ENCODE measurements around the gene SPCS2. TPM values are rescaled to one million over a fixed set of nuclear protein-coding genes. Genes with fewer than 3 reads are reported as not detected.
"Not testable (repeated sequence)": the region's sequence is repeated elsewhere in the genome, so short reads cannot be mapped to it uniquely, and the experiment has no call there.

The SPCS2 gene
- total and polyA plus RNA-seq, 3 experiments from 2014 or later: 150 to 273 (median 151) TPM

- H3K4me3 Mint-ChIP-seq: peak overlapping the region in 1 of 7 donors; percentile 26
- H3K27me3 ChIP-seq (ENCODE audit: insufficient read depth, low read length, poor library complexity, severe bottlenecking): no peaks in the 10 kb centered on the region
- no peaks in the 10 kb centered on the region for H3K36me3 ChIP-seq (ENCODE audit: insufficient read depth, low read length)
- peak overlapping the region in 4 of 8 donors; percentile 7 to 47 (median 21) for H3K27ac Mint-ChIP-seq
- ChIA-PET POLR2A (no interaction called here), CTCF (no interaction called here)
- H3K9me3 ChIP-seq (ENCODE audit: low read length): no peaks in the 10 kb centered on the region
- peaks cover 0 to 16% (median 6%) of the 10 kb centered on the region in 3 donors for H3K36me3 Mint-ChIP-seq
- H3K4me1 ChIP-seq (ENCODE audit: insufficient read depth, low read length): peaks cover 9% of the 10 kb centered on the region
- peaks cover 6 to 14% (median 6%) of the 10 kb centered on the region in 3 donors for H3K4me1 Mint-ChIP-seq
- no peaks in the 10 kb centered on the region for H3K27me3 Mint-ChIP-seq
- no peak overlapping the region for H3K4me3 ChIP-seq (ENCODE audit: low read length)
- DNase-seq: no peak
- H3K27ac ChIP-seq (ENCODE audit: low read depth, low read length): no peak overlapping the region
- no peaks in the 10 kb centered on the region for H3K9me3 Mint-ChIP-seq
These were observed 35.7 kb downstream of the SPCS2 start for GRCh38 chr11:74984730-74985129.

GRCh38 chr11:74988541-74989259, 39.6 kb downstream of the SPCS2 start, which contains the start of gene NEU3:
Gene NEU3 (plus strand): TSS chr11:74988933. CDS start chr11:74989061, 128 bp downstream.
- ChIA-PET CTCF (interaction anchor here (1.1 to 1.5 kb wide), 2 partner anchors 16 to 59 kb away, joined by 4 read pairs; no protein-coding TSS in a partner anchor), POLR2A (interaction anchor here (0.6 to 2.0 kb wide), 5 partner anchors 28 to 1200 kb away, joined by 3 to 8 read pairs (median 7); partner anchors contain the start of genes LIPT2, SPCS2 and XRRA1)
- Mint-ChIP-seq H3K4me1 (peaks cover 24 to 39% (median 32%) of the 10 kb centered on the region in 3 donors), H3K4me3 (peak within 1 kb of the TSS; percentile 92 to 98 (median 93)), H3K36me3 (peaks cover 0 to 7% (median 4%) of the 10 kb centered on the region in 3 donors), H3K9me3 (no peaks in the 10 kb centered on the region), H3K27ac (peak within 1 kb of the TSS; percentile 72 to 97 (median 90)), H3K27me3 (no peaks in the 10 kb centered on the region)
- Histone ChIP-seq H3K27ac (ENCODE audit: low read depth, low read length) (peak within 1 kb of the TSS; percentile 74), H3K9me3 (ENCODE audit: low read length) (no peaks in the 10 kb centered on the region), H3K36me3 (ENCODE audit: insufficient read depth, low read length) (no peaks in the 10 kb centered on the region), H3K4me1 (ENCODE audit: insufficient read depth, low read length) (peaks cover 22% of the 10 kb centered on the region), H3K27me3 (ENCODE audit: insufficient read depth, low read length, poor library complexity, severe bottlenecking) (no peaks in the 10 kb centered on the region), H3K4me3 (ENCODE audit: low read length) (peak within 1 kb of the TSS; percentile 78)
- peak; percentile 74 to 88 (median 79) for DNase-seq

DNA sequence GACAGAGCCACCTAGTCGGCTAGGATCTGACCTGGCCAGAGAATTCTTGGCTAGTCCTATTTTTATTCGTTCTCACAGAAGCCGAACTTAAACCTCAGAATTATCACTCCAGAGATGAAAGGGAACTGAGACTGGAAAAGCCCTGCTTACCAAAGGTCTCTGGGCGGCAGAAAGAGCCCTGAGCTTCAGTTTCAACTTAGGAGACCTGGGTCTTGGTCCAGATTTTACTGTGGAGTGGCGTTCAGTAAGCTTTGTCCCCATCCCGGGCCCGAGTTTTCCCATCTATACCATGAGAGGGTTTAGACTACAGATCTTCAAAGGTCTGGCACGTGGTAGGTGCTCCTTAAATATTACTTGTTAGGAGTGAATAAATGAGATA, 40.2 kb downstream of the SPCS2 start:
- H3K4me3 ChIP-seq (ENCODE audit: low read length): peak overlapping the region; percentile 78
- peak overlapping the region; percentile 72 to 97 (median 90) for H3K27ac Mint-ChIP-seq
- no peaks in the 10 kb centered on the region for H3K27me3 Mint-ChIP-seq
- H3K4me3 Mint-ChIP-seq: peak overlapping the region; percentile 92 to 98 (median 93)
- peak in 1 of 5 donors; percentile 2 for DNase-seq
- H3K9me3 Mint-ChIP-seq: no peaks in the 10 kb centered on the region
- ChIA-PET CTCF (interaction anchor here (1.5 kb wide), 1 partner anchor 15 kb away, joined by 4 read pairs; no protein-coding TSS in a partner anchor), POLR2A (interaction anchor here (0.6 to 2.0 kb wide), 3 partner anchors 28 to 441 kb away, joined by 3 to 8 read pairs (median 7); partner anchors contain the start of genes SPCS2 and XRRA1)
- peak overlapping the region; percentile 74 for H3K27ac ChIP-seq (ENCODE audit: low read depth, low read length)
- no peaks in the 10 kb centered on the region for H3K27me3 ChIP-seq (ENCODE audit: insufficient read depth, low read length, poor library complexity, severe bottlenecking)
- H3K4me1 Mint-ChIP-seq: peaks cover 24 to 39% (median 32%) of the 10 kb centered on the region in 3 donors
- peaks cover 22% of the 10 kb centered on the region for H3K4me1 ChIP-seq (ENCODE audit: insufficient read depth, low read length)
- H3K9me3 ChIP-seq (ENCODE audit: low read length): no peaks in the 10 kb centered on the region
- H3K36me3 Mint-ChIP-seq: peaks cover 0 to 12% (median 4%) of the 10 kb centered on the region in 3 donors
- H3K36me3 ChIP-seq (ENCODE audit: insufficient read depth, low read length): no peaks in the 10 kb centered on the region

DNA sequence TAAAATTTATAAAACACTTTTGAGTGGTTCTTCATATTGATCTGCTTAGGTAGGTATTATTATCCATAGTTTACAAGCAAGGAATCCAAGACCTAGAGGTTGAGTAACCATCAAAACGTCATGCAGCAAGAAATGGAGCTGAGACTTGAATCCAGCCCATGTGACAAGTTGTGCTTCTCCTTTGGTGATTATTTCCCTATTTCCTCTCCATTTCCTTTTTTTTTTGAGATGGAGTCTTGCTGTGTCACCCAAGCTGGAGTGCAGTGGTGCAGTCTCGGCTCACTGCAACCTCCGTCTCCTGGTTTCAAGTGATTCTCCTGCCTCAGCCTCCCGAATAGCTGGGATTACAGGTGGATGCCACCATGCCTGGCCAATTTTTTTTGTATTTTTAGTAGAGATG, 41.1 kb downstream of the SPCS2 start:
- not testable (repeated sequence) for H3K9me3 ChIP-seq (ENCODE audit: low read length); H3K27me3 ChIP-seq (ENCODE audit: insufficient read depth, low read length, poor library complexity, severe bottlenecking); H3K4me3 ChIP-seq (ENCODE audit: low read length); DNase-seq; H3K36me3 ChIP-seq (ENCODE audit: insufficient read depth, low read length); H3K27me3 Mint-ChIP-seq; H3K9me3 Mint-ChIP-seq; H3K27ac ChIP-seq (ENCODE audit: low read depth, low read length)
- Mint-ChIP-seq H3K4me3 (peak overlapping the region; percentile 5 to 98 (median 44)), H3K4me1 (peaks cover 24 to 39% (median 32%) of the 10 kb centered on the region in 3 donors), H3K27ac (peak overlapping the region in 3 of 8 donors; percentile 70 to 91 (median 88)), H3K36me3 (peaks cover 0 to 21% (median 4%) of the 10 kb centered on the region in 3 donors)
- ChIA-PET CTCF (interaction anchor here (1.5 kb wide), 1 partner anchor 15 kb away, joined by 4 read pairs; no protein-coding TSS in a partner anchor), POLR2A (interaction anchor here (2.0 kb wide), 1 partner anchor 29 kb away, joined by 7 read pairs; no protein-coding TSS in a partner anchor)
- H3K4me1 ChIP-seq (ENCODE audit: insufficient read depth, low read length): peaks cover 22% of the 10 kb centered on the region

DNA sequence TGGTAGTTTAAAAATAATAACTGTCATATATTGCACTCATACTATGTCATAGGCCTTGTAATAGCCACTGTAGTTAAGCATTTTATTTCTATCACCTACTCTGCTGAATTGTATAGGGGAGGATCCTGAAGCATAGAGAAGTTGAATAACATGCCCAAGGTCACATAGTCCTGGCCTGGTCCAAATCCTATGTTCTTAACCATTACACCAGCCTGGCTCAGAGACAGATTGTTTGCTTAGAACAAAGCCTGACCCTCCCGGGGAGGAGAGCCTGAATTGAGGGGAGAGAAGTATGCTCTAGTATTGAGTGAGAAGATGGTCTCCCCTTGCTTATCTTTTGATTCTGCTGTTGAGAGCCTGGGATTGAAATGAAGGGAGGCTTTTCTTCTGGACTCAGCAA, 41.9 kb downstream of the SPCS2 start:
- peaks cover 24 to 39% (median 32%) of the 10 kb centered on the region in 3 donors for H3K4me1 Mint-ChIP-seq
- no peaks in the 10 kb centered on the region for H3K27me3 Mint-ChIP-seq
- Histone ChIP-seq H3K4me3 (ENCODE audit: low read length) (no peak overlapping the region), H3K4me1 (ENCODE audit: insufficient read depth, low read length) (peaks cover 22% of the 10 kb centered on the region), H3K36me3 (ENCODE audit: insufficient read depth, low read length) (no peaks in the 10 kb centered on the region), H3K27me3 (ENCODE audit: insufficient read depth, low read length, poor library complexity, severe bottlenecking) (no peaks in the 10 kb centered on the region), H3K27ac (ENCODE audit: low read depth, low read length) (no peak overlapping the region), H3K9me3 (ENCODE audit: low read length) (no peaks in the 10 kb centered on the region)
- no peak for DNase-seq
- no peaks in the 10 kb centered on the region for H3K9me3 Mint-ChIP-seq
- CTCF ChIA-PET: no interaction called here
- peak overlapping the region in 3 of 8 donors; percentile 8 to 88 (median 70) for H3K27ac Mint-ChIP-seq
- POLR2A ChIA-PET: no interaction called here
- peaks cover 0 to 28% (median 4%) of the 10 kb centered on the region in 3 donors for H3K36me3 Mint-ChIP-seq
- peak overlapping the region in 3 of 7 donors; percentile 44 to 98 (median 58) for H3K4me3 Mint-ChIP-seq

GRCh38 chr11:74992852-74993251, 43.8 kb downstream of the SPCS2 start:
- ChIA-PET POLR2A (no interaction called here), CTCF (interaction anchor here (1.2 to 1.4 kb wide), 2 partner anchors 9 to 11 kb away, joined by 3 read pairs; no protein-coding TSS in a partner anchor)
- H3K4me3 Mint-ChIP-seq: no peak overlapping the region
- DNase-seq: no peak
- no peaks in the 10 kb centered on the region for H3K36me3 ChIP-seq (ENCODE audit: insufficient read depth, low read length)
- H3K4me3 ChIP-seq (ENCODE audit: low read length): no peak overlapping the region
- no peaks in the 10 kb centered on the region for H3K27me3 Mint-ChIP-seq
- peaks cover 22% of the 10 kb centered on the region for H3K4me1 ChIP-seq (ENCODE audit: insufficient read depth, low read length)
- H3K27ac Mint-ChIP-seq: peak overlapping the region in 2 of 8 donors; percentile 58 to 94
- no peaks in the 10 kb centered on the region for H3K9me3 Mint-ChIP-seq
- no peaks in the 10 kb centered on the region for H3K9me3 ChIP-seq (ENCODE audit: low read length)
- H3K36me3 Mint-ChIP-seq: peaks cover 0 to 43% (median 5%) of the 10 kb centered on the region in 3 donors
- H3K27me3 ChIP-seq (ENCODE audit: insufficient read depth, low read length, poor library complexity, severe bottlenecking): no peaks in the 10 kb centered on the region
- no peak overlapping the region for H3K27ac ChIP-seq (ENCODE audit: low read depth, low read length)
- H3K4me1 Mint-ChIP-seq: peaks cover 24 to 39% (median 32%) of the 10 kb centered on the region in 3 donors

DNA sequence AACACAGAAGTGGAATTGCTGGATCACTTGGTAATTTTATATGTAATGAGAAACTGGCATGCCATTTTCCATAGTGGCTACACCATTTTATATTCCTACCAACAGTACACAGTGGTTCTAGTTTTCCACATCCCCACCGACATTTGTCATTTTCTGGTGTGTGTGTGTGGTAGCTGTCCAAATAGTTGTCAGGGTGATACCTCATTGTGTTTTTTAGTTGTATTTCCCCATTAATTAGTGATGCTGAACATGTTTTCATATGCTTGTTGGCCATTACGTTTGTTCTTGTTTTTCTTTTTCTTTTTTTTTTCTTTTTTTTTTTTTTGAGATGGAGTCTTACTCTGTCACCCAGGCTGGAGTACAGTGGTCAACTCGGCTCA, 51.9 kb downstream of the SPCS2 start:
- Histone ChIP-seq H3K4me1 (ENCODE audit: insufficient read depth, low read length) (no peaks in the 10 kb centered on the region), H3K27me3 (ENCODE audit: insufficient read depth, low read length, poor library complexity, severe bottlenecking) (no peaks in the 10 kb centered on the region), H3K27ac (ENCODE audit: low read depth, low read length) (no peak overlapping the region), H3K9me3 (ENCODE audit: low read length) (no peaks in the 10 kb centered on the region), H3K4me3 (ENCODE audit: low read length) (no peak overlapping the region), H3K36me3 (ENCODE audit: insufficient read depth, low read length) (peaks cover 6% of the 10 kb centered on the region)
- no peaks in the 10 kb centered on the region for H3K4me1 Mint-ChIP-seq
- peaks cover 5 to 40% (median 15%) of the 10 kb centered on the region in 3 donors for H3K36me3 Mint-ChIP-seq
- H3K27me3 Mint-ChIP-seq: no peaks in the 10 kb centered on the region
- H3K27ac Mint-ChIP-seq: no peak overlapping the region
- ChIA-PET CTCF (interaction anchor here (1.4 kb wide), 1 partner anchor 8 kb away, joined by 3 read pairs; no protein-coding TSS in a partner anchor), POLR2A (no interaction called here)
- H3K4me3 Mint-ChIP-seq: no peak overlapping the region
- H3K9me3 Mint-ChIP-seq: no peaks in the 10 kb centered on the region
- DNase-seq: no peak

DNA sequence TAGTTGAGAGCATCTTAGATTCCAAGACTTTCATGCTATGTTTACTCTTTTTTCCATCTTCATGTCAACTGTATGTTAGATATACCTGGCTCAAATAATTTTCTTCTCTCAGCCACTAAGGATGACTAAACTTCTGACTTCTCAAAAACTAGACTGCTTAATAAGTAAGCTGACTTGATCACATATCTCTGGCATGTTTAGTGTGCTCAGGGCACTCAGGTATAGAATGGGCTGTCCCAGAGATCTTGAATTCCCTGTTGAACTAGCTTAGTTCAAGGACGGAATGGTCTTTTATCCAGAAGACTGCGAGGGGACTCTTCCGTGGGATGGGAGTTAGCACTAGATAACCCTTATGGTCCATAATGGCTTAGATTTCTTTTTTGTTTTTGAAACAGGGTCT, 52.6 kb downstream of the SPCS2 start:
- peaks cover 8 to 40% (median 17%) of the 10 kb centered on the region in 3 donors for H3K36me3 Mint-ChIP-seq
- Histone ChIP-seq H3K27ac (ENCODE audit: low read depth, low read length) (no peak overlapping the region), H3K27me3 (ENCODE audit: insufficient read depth, low read length, poor library complexity, severe bottlenecking) (no peaks in the 10 kb centered on the region), H3K4me3 (ENCODE audit: low read length) (no peak overlapping the region), H3K4me1 (ENCODE audit: insufficient read depth, low read length) (no peaks in the 10 kb centered on the region), H3K9me3 (ENCODE audit: low read length) (no peaks in the 10 kb centered on the region), H3K36me3 (ENCODE audit: insufficient read depth, low read length) (peaks cover 14% of the 10 kb centered on the region)
- CTCF ChIA-PET: interaction anchor here (1.4 to 1.6 kb wide), 2 partner anchors 9 to 21 kb away, joined by 3 to 6 read pairs; no protein-coding TSS in a partner anchor
- no peaks in the 10 kb centered on the region for H3K27me3 Mint-ChIP-seq
- no peaks in the 10 kb centered on the region for H3K4me1 Mint-ChIP-seq
- no peak overlapping the region for H3K4me3 Mint-ChIP-seq
- POLR2A ChIA-PET: no interaction called here
- no peak overlapping the region for H3K27ac Mint-ChIP-seq
- no peaks in the 10 kb centered on the region for H3K9me3 Mint-ChIP-seq
- no peak for DNase-seq

Measured in CD8-positive, alpha-beta memory T cell (primary cell).